GM12891 (cell line): ENCODE data around the gene DPH6.

Experiments
- PAX5 ChIP-seq: IDR thresholded peaks from 2 replicates; pipeline ENCODE4 v1.6.1; 2011; ENCODE audit warnings: low read length, moderate library complexity, mild to moderate bottlenecking; ENCODE audit not compliant: insufficient read depth, severe bottlenecking
- POLR2A ChIP-seq: IDR thresholded peaks from 2 replicates; pipeline ENCODE4 v1.6.1; 2011; ENCODE audit warnings: low read depth, low read length, control low read depth
- POLR2AphosphoS5 ChIP-seq: IDR thresholded peaks from 2 replicates; pipeline ENCODE4 v1.6.1; 2011; ENCODE audit warnings: low read depth, low read length, control low read depth
- POU2F2 ChIP-seq: IDR thresholded peaks from 2 replicates; pipeline ENCODE4 v1.6.1; 2011; ENCODE audit warnings: low read depth, mild to moderate bottlenecking, control low read depth, low read length, moderate library complexity
- SPI1 ChIP-seq: IDR thresholded peaks from 2 replicates; pipeline ENCODE4 v1.6.1; 2011; ENCODE audit warnings: low read depth, low read length, control low read depth
- TAF1 ChIP-seq: IDR thresholded peaks from 2 replicates; pipeline ENCODE4 v1.6.1; 2011; ENCODE audit warnings: low read depth, low read length, control low read depth

DNA sequence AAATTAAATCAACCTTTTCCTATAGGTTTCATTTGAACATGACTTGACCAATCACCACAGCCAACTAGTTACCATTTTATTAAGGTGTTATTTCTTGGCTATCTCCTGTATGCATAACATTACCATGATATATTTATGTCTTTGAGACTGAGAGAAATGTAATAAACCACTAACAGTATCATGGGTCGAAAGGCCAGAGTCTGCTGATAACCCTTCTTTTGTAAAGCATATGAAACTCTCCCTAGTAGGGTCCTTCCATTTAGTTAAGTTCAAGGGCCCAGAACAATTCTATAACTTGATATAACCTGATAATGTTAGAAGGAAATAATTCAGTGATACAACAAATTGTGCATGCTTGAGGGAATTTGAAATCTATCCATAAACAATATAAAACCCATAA is 14.3 kb upstream of the DPH6 start:
- TF ChIP-seq PAX5 = no peak
- no peak for TF ChIP-seq TAF1
- TF ChIP-seq POLR2A = no peak
- TF ChIP-seq POLR2AphosphoS5 = no peak
- no peak for TF ChIP-seq POU2F2
- TF ChIP-seq SPI1 = no peak
